MCF 10A (cell line): ENCODE data around the gene HEPN1. TPM values are rescaled to one million over a fixed set of nuclear protein-coding genes. Genes with fewer than 3 reads are reported as not detected.

Source experiments
- Bru-seq: library from RNA; stranded (reverse); fragments of 400-500 nt; gene quantifications from one replicate; lab custom pipeline; 2021; lab: Mats Ljungman, UMichigan
- BruChase-seq, 2 experiments: library from RNA; stranded (reverse); fragments of 400-500 nt; gene quantifications; one replicate each; lab custom pipeline; 2021; lab: Mats Ljungman, UMichigan
- BruUV-seq: library from RNA; stranded (reverse); fragments of 400-500 nt; replicated peaks from 2 replicates; lab custom pipeline; 2021; lab: Mats Ljungman, UMichigan
- CTCF ChIA-PET: fragments of 300-600 bp; sonication (Branson Sonifier 250); formaldehyde crosslinking; extraction: SDS; loops from one replicate; lab custom pipeline; 2021; ENCODE audit warnings: antibody characterized with exemption, inconsistent platforms; lab: Yijun Ruan, JAX
- POLR2A ChIA-PET: fragments of 300-600, 350-650 bp; sonication (Branson Sonifier 250); formaldehyde crosslinking; extraction: SDS; loops from one replicate; lab custom pipeline; 2020; ENCODE audit warnings: antibody characterized with exemption, inconsistent platforms; lab: Yijun Ruan, JAX
- DNase-seq: peaks from one replicate; pipeline ENCODE4 v3.0.0-alpha.2; 2018; ENCODE audit not compliant: unreplicated experiment
- H3K27ac Mint-ChIP-seq: one replicate; pipeline ENCODE4 v1.8.0; 2022; ENCODE audit warnings: mild to moderate bottlenecking, low read depth, mixed read lengths; ENCODE audit not compliant: unreplicated experiment
- H3K27me3 Mint-ChIP-seq: one replicate; pipeline ENCODE4 v1.8.0; 2022; ENCODE audit warnings: mixed read lengths; ENCODE audit not compliant: insufficient read depth, unreplicated experiment
- H3K36me3 Mint-ChIP-seq: one replicate; pipeline ENCODE4 v1.8.0; 2022; ENCODE audit warnings: mild to moderate bottlenecking, moderate library complexity, mixed read lengths; ENCODE audit not compliant: insufficient read depth, unreplicated experiment
- H3K4me1 Mint-ChIP-seq: one replicate; pipeline ENCODE4 v1.8.0; 2022; ENCODE audit warnings: mixed read lengths; ENCODE audit not compliant: insufficient read depth, unreplicated experiment
- H3K4me3 Mint-ChIP-seq: one replicate; pipeline ENCODE4 v1.8.0; 2022; ENCODE audit warnings: mild to moderate bottlenecking, moderate library complexity, mixed read lengths; ENCODE audit not compliant: unreplicated experiment
- H3K9me3 Mint-ChIP-seq: one replicate; pipeline ENCODE4 v1.8.0; 2022; ENCODE audit warnings: mixed read lengths; ENCODE audit not compliant: unreplicated experiment
- intact Hi-C: fragments of 100-400 bp; cut with micrococcal nuclease; formaldehyde crosslinking; loops from 2 replicates; pipeline ENCODE4 v1.14.1; 2022
- long read RNA-seq: library from polyadenylated mRNA; stranded (forward); transcript quantifications from one replicate; pipeline ENCODE4 v2.0.0, GENCODE V29; 2022
- total RNA-seq: library from RNA; stranded (reverse); gene quantifications from 2 replicates; pipeline ENCODE4 v1.2.3, GENCODE V29; 2022
- TF ChIP-seq, protein P1 (sequence below): fragments of 200-600 bp; IDR thresholded peaks from one replicate; pipeline ENCODE4 v1.8.0; 2022; ENCODE audit warnings: antibody characterized with exemption, mild to moderate bottlenecking; ENCODE audit not compliant: unreplicated experiment

Gene HEPN1
- total RNA-seq (not detected in 2 replicates), Bru-seq, nascent RNA (not detected), BruChase-seq, experiment 1, labeled RNA remaining after a 6-hour chase (percentile 43 among the genes with signal in this experiment), BruChase-seq, experiment 2, labeled RNA remaining after a 2-hour chase (percentile 37 among the genes with signal in this experiment)
- long read RNA-seq = 0 reads

GRCh38 chr11:124918950-124919349, at the start of gene HEPN1:
Gene HEPN1 (plus strand): TSS chr11:124919250.
- no peak for DNase-seq
- H3K36me3 Mint-ChIP-seq = no peaks in the 10 kb centered on the region
- TF ChIP-seq, protein P1, sequence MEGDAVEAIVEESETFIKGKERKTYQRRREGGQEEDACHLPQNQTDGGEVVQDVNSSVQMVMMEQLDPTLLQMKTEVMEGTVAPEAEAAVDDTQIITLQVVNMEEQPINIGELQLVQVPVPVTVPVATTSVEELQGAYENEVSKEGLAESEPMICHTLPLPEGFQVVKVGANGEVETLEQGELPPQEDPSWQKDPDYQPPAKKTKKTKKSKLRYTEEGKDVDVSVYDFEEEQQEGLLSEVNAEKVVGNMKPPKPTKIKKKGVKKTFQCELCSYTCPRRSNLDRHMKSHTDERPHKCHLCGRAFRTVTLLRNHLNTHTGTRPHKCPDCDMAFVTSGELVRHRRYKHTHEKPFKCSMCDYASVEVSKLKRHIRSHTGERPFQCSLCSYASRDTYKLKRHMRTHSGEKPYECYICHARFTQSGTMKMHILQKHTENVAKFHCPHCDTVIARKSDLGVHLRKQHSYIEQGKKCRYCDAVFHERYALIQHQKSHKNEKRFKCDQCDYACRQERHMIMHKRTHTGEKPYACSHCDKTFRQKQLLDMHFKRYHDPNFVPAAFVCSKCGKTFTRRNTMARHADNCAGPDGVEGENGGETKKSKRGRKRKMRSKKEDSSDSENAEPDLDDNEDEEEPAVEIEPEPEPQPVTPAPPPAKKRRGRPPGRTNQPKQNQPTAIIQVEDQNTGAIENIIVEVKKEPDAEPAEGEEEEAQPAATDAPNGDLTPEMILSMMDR = no peak
- no peaks in the 10 kb centered on the region for H3K27me3 Mint-ChIP-seq
- no TSS peak for BruUV-seq
- intact Hi-C loops = no loop called here
- H3K27ac Mint-ChIP-seq = no peak within 1 kb of the TSS
- H3K4me1 Mint-ChIP-seq = no peaks in the 10 kb centered on the region
- ChIA-PET CTCF (interaction anchor here (0.6 kb wide), 1 partner anchor 27 kb away, joined by 4 read pairs; no protein-coding TSS in a partner anchor), POLR2A (interaction anchor here (1.1 kb wide), 1 partner anchor 21 kb away, joined by 3 read pairs; no protein-coding TSS in a partner anchor)
- no peak within 1 kb of the TSS for H3K4me3 Mint-ChIP-seq
- no peaks in the 10 kb centered on the region for H3K9me3 Mint-ChIP-seq

DNA sequence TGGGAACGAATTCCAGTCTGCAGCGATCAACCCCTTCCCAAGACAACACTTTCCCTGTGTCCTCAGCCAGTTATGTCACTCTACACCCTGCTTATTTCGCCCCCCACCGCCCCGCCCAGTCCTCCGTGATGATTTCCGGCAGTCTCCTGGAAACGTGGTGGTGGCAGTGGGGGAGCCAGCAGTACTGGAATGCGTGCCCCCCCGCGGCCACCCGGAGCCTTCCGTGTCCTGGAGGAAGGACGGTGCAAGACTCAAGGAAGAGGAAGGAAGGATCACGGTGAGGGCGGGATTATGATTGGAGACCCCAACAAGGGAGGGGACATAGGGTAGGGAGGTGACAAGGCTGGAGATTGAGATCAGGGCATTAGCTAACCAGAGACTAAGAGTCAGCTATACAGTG, 49.7 kb upstream of the HEPN1 start:
- DNase-seq = no peak
- POLR2A ChIA-PET = no interaction called here
- TF ChIP-seq, protein P1 = no peak

GRCh38 chr11:124869856-124870387, 49.1 kb upstream of the HEPN1 start:
- H3K27me3 Mint-ChIP-seq = peaks cover 82% of the 10 kb centered on the region
- H3K4me3 Mint-ChIP-seq = no peak overlapping the region
- intact Hi-C loops = no loop called here

More for the DNA sequence above, 49.7 kb upstream of the HEPN1 start:
- H3K36me3 Mint-ChIP-seq = no peaks in the 10 kb centered on the region
- no peaks in the 10 kb centered on the region for H3K4me1 Mint-ChIP-seq
- peaks cover 87% of the 10 kb centered on the region for H3K27me3 Mint-ChIP-seq
- H3K9me3 Mint-ChIP-seq = no peaks in the 10 kb centered on the region
- BruUV-seq = no TSS peak
- intact Hi-C loops = no loop called here
- no peak overlapping the region for H3K27ac Mint-ChIP-seq
- no peak overlapping the region for H3K4me3 Mint-ChIP-seq
- CTCF ChIA-PET = interaction anchor here (0.6 to 0.9 kb wide), 5 partner anchors 22 to 422 kb away, joined by 3 to 4 read pairs (median 3); no protein-coding TSS in a partner anchor

GRCh38 chr11:124870430-124870829, 48.6 kb upstream of the HEPN1 start:
- Mint-ChIP-seq H3K27ac (no peak overlapping the region), H3K9me3 (no peaks in the 10 kb centered on the region), H3K4me3 (no peak overlapping the region), H3K36me3 (no peaks in the 10 kb centered on the region), H3K27me3 (peaks cover 77% of the 10 kb centered on the region), H3K4me1 (peaks cover 2% of the 10 kb centered on the region)
- no peak for DNase-seq
- ChIA-PET POLR2A (no interaction called here), CTCF (interaction anchor here (0.6 to 1.5 kb wide), 4 partner anchors 24 to 323 kb away, joined by 3 to 4 read pairs (median 4); no protein-coding TSS in a partner anchor)
- intact Hi-C loops = no loop called here
- BruUV-seq = no TSS peak
- TF ChIP-seq, protein P1 = no peak

More at GRCh38 chr11:124869856-124870387, 49.1 kb upstream of the HEPN1 start:
- H3K4me1 Mint-ChIP-seq = no peaks in the 10 kb centered on the region
- no TSS peak for BruUV-seq
- no peak for DNase-seq
- no peaks in the 10 kb centered on the region for H3K9me3 Mint-ChIP-seq
- ChIA-PET POLR2A (no interaction called here), CTCF (interaction anchor here (0.6 to 0.9 kb wide), 4 partner anchors 23 to 422 kb away, joined by 3 to 4 read pairs (median 4); no protein-coding TSS in a partner anchor)
- H3K27ac Mint-ChIP-seq = no peak overlapping the region
- H3K36me3 Mint-ChIP-seq = no peaks in the 10 kb centered on the region
- TF ChIP-seq, protein P1 = no peak
